ENCODE results near the gene FGF12.

The FGF12 gene

DNA sequence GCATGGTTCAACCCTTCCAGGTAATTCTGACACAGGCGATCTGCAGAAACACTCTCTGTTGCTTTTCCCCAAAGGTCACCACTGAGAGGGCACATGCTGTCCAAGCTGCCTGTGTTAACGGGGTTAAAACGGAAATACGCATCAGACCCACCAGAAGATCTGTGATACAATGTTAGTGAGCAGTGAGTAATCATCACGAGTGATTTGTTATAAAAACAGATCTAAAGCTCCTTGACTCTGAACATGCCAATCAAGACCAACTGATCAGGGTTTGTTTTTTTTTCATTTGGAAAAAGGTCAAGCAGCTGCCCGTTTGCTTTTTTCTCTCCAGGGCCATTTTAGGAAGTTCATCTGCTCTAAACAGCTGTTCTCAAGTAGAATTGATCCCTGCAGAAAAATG lies 43.2 kb downstream of the FGF12 start:
- no peak for DNase-seq

DNA sequence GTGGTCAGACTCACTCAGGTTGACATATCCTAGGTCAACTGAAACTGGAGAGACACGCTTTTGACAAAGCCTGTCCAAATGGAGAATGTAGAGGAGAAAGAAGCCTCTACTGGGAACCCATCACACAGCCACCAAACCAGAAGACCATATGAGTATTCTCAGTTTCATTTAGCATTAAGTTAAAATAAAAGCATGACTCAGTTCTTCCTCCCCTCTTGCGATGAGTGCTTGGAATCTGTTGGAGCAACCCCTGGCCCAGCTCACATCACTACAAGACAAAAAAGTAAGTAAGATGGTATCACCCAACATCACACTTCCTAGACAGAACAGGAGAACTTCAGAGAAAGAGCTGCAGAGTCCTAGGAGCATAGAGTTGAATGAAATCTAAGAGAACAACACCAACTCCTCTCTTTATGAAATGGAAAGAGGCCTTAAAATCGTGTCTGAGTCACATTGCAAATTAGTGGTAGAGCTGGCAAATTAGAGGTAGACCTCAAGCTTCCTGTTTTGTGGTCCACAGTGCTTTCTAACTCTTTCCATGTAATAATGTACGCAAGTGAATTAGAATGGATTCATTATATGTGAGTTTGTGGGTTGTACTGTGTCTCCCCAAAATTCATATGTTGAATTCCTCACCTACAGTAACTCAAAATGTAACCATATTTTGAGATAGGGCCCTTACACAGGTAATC lies 51.2 kb downstream of the FGF12 start:
- DNase-seq = no peak

DNA sequence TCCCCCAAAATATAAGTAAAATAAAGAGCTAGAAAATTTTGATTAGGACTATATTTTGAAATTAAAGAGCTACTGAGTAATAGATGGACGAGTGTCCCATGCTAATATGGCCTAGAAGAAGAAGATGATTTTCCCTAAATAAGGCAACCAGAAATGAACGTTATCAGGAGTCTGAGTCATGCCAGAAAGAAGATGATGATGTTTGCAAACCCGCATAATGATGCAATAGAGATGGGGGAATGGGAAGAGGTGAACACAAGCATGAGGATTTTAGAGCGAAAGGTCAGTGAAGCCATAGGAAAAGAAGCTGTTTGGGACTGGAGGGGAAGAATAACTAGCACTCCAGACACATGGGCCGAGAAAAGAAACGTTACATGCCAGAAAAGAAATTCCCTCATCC lies 71.7 kb downstream of the FGF12 start:
- no peak for DNase-seq

- no peak for DNase-seq
Measured at GRCh38 chr3:192655040-192655439, 72.3 kb downstream of the FGF12 start.

GRCh38 chr3:192653862-192654261 lies 73.5 kb downstream of the FGF12 start:
- no peak for DNase-seq

DNA sequence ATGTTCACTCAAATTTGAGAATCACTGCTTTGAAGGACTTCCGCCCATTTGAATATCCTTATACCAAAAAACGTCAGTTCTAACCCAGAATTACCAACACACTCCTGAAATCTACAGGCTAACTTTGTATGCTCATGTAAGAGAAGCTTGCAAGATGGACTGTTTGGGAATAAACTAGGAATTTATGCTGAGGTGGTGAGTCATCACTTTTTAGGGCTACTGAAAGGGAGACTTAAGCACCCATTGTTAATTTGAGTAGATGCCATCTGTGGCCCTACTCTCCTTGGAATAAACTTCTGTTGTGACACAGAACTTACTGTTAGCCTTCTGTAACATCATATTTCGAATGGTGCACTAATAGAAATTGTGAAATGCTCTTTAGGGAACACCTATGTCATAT lies 74.6 kb downstream of the FGF12 start:
- DNase-seq = no peak

GRCh38 chr3:192651836-192652512 lies 75.4 kb downstream of the FGF12 start:
- DNase-seq = no peak

DNA sequence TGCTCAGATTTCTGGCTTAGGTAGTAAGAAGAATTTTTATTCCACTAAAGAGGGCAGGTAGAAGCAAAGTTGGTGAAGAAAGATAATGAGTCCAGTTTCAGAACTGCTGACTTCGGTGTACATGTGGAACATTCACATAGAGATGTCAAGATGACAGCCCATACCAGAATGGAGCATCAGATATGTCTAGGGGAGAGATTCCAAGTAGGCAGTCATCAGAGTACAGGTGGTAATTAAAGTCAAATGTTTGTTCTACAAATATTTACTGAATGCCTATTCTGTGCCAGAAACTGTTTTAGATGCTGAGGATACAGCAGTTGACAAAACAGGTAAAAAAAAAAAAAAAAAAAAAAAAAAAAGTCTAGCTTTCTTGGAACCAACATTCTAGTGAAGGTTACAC lies 81.9 kb downstream of the FGF12 start:
- no peak for DNase-seq

DNA sequence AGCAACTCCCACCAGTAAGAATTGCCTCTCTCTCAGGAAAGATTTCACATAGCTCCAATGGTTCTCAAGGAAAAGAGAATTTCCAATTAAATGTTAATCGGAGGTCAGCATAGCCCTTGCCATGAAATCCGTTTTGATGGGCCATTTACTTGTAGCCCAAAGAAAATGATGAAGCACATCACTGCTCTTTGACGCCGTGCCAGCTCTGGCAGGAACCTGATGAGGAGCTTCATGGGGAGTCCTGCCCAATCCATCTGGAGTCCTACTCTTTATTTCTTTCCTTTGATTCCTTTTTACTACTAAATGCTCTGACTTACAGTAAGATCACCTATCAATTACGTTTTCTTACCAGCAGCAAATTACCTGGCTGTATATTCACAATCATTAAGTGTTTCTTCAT lies 84.7 kb downstream of the FGF12 start:
- no peak for DNase-seq

DNA sequence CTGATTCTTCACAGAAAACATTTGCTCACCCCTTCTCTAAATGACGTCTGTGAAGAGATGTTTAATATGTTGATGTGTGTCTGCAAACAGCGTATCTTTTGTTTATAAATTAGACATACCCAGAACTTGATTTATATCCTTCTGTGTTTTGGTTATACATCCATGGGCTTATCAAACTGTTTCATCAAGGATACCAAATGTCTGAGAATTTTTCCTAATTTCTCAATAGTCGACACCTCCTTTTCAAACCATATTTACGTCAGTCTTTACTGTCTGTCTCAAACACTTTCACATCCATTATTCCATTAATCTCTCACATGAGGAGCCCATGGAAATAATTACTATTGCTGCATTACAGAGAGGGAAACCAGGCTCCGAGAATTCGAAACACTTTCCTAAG lies 85.4 kb downstream of the FGF12 start:
- no peak for DNase-seq

DNA sequence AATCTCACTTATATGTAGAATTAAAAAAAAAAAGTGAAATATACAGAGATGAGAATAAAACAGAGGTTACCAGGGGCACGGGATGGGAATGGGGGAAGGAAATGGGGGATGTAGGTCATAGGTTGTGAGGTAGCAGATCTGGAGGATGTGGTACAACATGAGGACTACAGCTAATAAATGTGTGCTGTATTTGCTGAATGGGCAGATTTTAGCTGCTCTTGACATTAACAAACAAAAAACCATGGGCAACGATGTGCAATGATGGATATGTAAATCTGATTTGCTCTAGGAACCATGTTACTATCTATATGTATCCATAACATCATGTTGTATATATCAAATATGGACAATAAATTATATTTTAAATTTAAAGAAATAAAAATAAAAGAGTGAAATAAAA lies 87.4 kb downstream of the FGF12 start:
- no peak for DNase-seq

DNA sequence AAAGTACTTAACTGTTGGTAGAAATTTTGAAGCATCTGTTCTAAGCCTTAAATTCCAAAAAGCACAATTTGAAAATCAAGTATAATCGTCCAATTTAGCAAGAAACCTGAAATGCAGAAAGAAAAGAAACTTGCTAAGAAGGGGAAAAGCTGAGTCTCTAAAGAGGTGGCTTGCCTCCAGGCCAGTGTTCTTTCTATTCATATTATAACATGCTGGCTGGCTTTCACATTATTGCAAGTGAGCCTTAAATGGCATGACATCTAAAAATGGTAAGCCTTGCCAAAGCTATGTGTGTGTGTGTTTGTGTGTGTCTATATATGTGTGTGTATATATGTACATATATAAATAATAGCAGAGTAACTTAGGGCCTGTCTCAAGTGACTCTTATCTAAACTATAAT lies 89.5 kb downstream of the FGF12 start:
- no peak for DNase-seq

DNA sequence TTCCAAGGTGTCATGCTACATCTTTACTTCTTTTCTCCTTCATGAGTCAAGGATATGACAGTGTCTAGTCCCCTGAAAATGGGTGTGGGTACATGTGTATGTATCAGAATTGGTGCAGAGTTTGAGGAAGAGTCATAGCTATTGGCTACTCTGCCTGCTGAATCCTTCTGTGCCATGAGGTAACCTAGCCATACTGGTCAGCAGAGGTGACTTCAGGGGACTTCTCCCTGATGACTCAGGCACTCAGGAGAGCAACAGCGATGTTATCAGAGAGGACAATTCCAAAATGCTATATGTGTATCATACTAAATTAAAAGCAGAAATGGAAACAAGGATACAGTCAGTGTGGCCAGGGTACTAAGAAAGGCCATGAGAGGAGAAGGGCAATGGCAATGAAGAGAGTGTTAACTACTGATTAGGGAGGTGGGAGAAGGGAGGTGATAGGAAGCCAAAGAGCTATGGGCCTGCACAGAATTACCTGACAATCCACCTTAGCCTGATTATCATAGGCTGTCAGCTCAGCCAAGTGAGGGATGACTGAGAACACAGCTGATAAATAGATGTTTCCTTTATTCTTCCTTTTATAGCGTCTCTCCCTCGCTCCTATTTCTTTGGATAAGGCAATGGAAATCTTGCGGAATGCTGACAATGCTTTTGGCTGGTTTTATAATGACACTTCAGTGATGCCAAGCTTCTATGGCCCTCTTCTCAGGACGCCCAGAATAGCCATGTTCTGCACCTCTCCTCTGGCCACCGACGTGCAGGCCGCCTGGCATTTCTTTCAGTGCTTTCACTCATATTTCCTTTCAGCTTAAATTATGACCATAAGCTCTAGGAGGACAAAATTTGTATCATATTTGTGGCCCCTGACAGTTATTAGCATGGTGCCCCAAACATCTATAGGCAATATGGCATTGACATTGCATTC lies 90.6 kb downstream of the FGF12 start:
- DNase-seq = no peak

- DNase-seq = no peak
Measured at GRCh38 chr3:192629429-192629828, 97.9 kb downstream of the FGF12 start.

GRCh38 chr3:192621909-192622308 lies 105.4 kb downstream of the FGF12 start:
- no peak for DNase-seq

DNA sequence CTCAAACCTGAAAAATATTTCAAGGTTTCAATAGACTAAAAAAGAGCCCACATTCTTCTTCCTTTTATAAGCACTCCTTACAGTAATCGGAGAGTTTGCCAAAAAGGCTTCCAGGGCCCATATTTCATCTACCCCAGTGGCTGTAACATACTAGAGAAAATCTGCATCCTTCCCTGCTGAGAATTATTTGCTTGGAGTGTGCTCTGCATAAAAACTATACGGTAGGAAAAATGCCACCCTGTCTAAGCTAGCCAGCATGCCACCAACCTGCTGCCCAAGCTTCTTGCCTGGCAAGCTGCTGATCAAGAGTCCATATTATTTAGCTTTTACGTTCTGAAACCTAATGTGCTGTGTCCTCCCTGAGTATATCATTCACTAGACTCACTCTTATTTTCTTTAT lies 107.1 kb downstream of the FGF12 start:
- no peak for DNase-seq

GRCh38 chr3:192611411-192611810 lies 115.9 kb downstream of the FGF12 start:
- no peak for DNase-seq

GRCh38 chr3:192608726-192609600 lies 118.4 kb downstream of the FGF12 start:
- DNase-seq = no peak

GRCh38 chr3:192607798-192608197 lies 119.5 kb downstream of the FGF12 start:
- DNase-seq = no peak

- DNase-seq = no peak
Measured at GRCh38 chr3:192597913-192598312, 129.4 kb downstream of the FGF12 start.

GRCh38 chr3:192597506-192597905 lies 129.8 kb downstream of the FGF12 start:
- no peak for DNase-seq

GRCh38 chr3:192578729-192579128 lies 148.6 kb downstream of the FGF12 start:
- DNase-seq = no peak
